ENCODE data around the gene HSPBP1. TPM values are rescaled to one million over a fixed set of nuclear protein-coding genes. Genes with fewer than 3 reads are reported as not detected.

The HSPBP1 gene
- total and polyA plus RNA-seq, 9 of the 15 experiments (the other 6 are each of a cell fraction or from before 2014, with no cell fraction given): 0.83 to 81.3 (median 21.8) TPM

DNA sequence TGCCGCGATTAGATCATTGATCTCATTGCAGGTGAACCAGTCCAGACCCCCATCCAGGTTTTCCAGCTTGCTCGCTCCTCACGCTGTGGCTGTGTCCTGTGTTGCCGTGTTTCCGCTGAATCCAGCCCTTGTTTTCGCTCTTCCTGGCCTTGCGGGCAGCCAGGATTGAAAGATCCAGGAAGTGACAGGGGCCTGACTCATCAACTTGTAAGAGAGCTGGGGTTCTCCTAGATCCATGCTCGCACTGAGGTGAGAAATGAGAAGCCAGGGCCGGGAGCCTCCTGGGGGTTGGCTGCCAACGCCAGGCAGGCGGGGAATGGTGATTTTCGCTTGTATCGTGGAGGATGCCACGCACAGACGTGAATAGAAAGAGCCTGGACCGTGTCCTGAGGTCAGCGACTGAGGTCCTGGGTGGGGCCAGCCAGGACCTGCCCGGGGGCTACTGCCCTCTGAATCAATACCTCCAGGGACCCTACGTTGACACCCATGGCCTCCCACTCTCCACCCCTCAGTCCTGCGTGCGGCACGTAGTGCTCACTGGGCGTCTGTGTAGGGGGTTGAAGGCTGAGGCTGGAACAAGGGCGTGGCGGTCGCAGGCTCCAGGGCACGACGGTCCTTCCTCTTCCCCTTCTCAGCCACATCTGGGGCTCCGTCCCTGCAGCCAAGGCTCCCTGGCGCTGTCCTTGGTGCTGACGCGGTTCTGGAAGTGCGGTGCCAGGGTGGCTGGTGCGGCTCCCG lies 63.3 kb downstream of the HSPBP1 start (continued):
- TF ChIP-seq E2F4 (CRISPR knock-in tag; IDR thresholded peaks at IDR 0.05; ENCODE audit: low read depth) (peak; percentile 89), ELF1 (tag; IDR thresholded peaks at IDR 0.05) (peak; percentile 98), FOXP4 (CRISPR knock-in tag; IDR thresholded peaks at IDR 0.05; ENCODE audit: borderline replicate concordance) (peak; percentile 92; the same call in 1 of the 2 replicates), CBX3 (IDR thresholded peaks at IDR 0.05; ENCODE audit: borderline replicate concordance in 1 of 2, low read length in 2 of 2) (peak; percentile 17 to 95), RCOR1 (IDR thresholded peaks at IDR 0.05; ENCODE audit: borderline replicate concordance in 1 of 2, low read depth in 2 of 2, low read length in 2 of 2) (peak; percentile 76 to 95), ZNF232 (CRISPR knock-in tag; IDR thresholded peaks at IDR 0.05) (peak; percentile 95), POLR3G (IDR thresholded peaks at IDR 0.05; ENCODE audit: extremely low read depth, insufficient read length, insufficient replicate concordance) (no peak), E2F5 (CRISPR knock-in tag; IDR thresholded peaks at IDR 0.05) (peak; percentile 88), ZNF764 (CRISPR knock-in tag; IDR thresholded peaks at IDR 0.05; ENCODE audit: low read depth) (no peak), MEIS2 (IDR thresholded peaks at IDR 0.05; ENCODE audit: partially characterized antibody) (peak; percentile 87), POLR2A (conservative IDR thresholded peaks at IDR 0.05) (peak; percentile 86), SMAD3 (CRISPR knock-in tag; conservative IDR thresholded peaks at IDR 0.05) (no peak; the same call in none of the 2 replicates), MTA2 (IDR thresholded peaks at IDR 0.05; ENCODE audit: low read depth) (peak; percentile 55; the same call in 1 of the 2 replicates), FOXA1 (IDR thresholded peaks at IDR 0.05; ENCODE audit: borderline replicate concordance) (no peak), ZBED1 (IDR thresholded peaks at IDR 0.05) (peak; percentile 88), POLR2AphosphoS2 (IDR thresholded peaks at IDR 0.05; ENCODE audit: low read length) (no peak), TCFL5 (CRISPR knock-in tag; conservative IDR thresholded peaks at IDR 0.05) (no peak), ZFP30 (CRISPR knock-in tag; IDR thresholded peaks at IDR 0.05; ENCODE audit: borderline replicate concordance) (no peak), PTTG1 (tag; IDR thresholded peaks at IDR 0.05; ENCODE audit: low read depth) (no peak), KDM5B (IDR thresholded peaks at IDR 0.05; ENCODE audit: insufficient replicate concordance, low read depth, low read length) (peak; percentile 70), NFRKB (IDR thresholded peaks at IDR 0.05; ENCODE audit: low read depth) (peak; percentile 67), ZNF311 (CRISPR knock-in tag; IDR thresholded peaks at IDR 0.05) (no peak)
- TF ChIP-seq, protein P1, sequence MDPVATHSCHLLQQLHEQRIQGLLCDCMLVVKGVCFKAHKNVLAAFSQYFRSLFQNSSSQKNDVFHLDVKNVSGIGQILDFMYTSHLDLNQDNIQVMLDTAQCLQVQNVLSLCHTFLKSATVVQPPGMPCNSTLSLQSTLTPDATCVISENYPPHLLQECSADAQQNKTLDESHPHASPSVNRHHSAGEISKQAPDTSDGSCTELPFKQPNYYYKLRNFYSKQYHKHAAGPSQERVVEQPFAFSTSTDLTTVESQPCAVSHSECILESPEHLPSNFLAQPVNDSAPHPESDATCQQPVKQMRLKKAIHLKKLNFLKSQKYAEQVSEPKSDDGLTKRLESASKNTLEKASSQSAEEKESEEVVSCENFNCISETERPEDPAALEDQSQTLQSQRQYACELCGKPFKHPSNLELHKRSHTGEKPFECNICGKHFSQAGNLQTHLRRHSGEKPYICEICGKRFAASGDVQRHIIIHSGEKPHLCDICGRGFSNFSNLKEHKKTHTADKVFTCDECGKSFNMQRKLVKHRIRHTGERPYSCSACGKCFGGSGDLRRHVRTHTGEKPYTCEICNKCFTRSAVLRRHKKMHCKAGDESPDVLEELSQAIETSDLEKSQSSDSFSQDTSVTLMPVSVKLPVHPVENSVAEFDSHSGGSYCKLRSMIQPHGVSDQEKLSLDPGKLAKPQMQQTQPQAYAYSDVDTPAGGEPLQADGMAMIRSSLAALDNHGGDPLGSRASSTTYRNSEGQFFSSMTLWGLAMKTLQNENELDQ (CRISPR knock-in tag; IDR thresholded peaks at IDR 0.05; ENCODE audit: borderline replicate concordance): peak; percentile 97; the same call in 1 of the 2 replicates
